Osteoblast (primary cell): ENCODE measurements around the gene CD47. TPM values are rescaled to one million over a fixed set of nuclear protein-coding genes. Genes with fewer than 3 reads are reported as not detected.
A peak's percentile ranks its signal among the peaks of the same experiment; 100 is the strongest.

Source experiments
- DNase-seq: peaks from one replicate; pipeline ENCODE4 v3.0.0; 2011; ENCODE audit warnings: low spot score, mixed read lengths; ENCODE audit not compliant: insufficient read length; ENCODE audit errors: missing footprints
- H2AFZ ChIP-seq: 2 replicates; pipeline ENCODE4 v1.6.0; 2011; ENCODE audit warnings: mild to moderate bottlenecking, low read length
- H3K27ac ChIP-seq: 2 replicates; pipeline ENCODE4 v1.5.1; 2011; ENCODE audit warnings: mild to moderate bottlenecking, low read depth, low read length, moderate library complexity
- H3K27me3 ChIP-seq: 2 replicates; pipeline ENCODE4 v1.6.0; 2012; ENCODE audit warnings: mild to moderate bottlenecking, control low read depth, inconsistent platforms, low read length, moderate library complexity; ENCODE audit not compliant: insufficient read depth
- H3K36me3 ChIP-seq: 2 replicates; pipeline ENCODE4 v1.5.1; 2011; ENCODE audit warnings: mild to moderate bottlenecking, low read length, control low read depth, moderate library complexity; ENCODE audit not compliant: insufficient read depth
- H3K4me1 ChIP-seq: 2 replicates; pipeline ENCODE4 v1.5.1; 2011; ENCODE audit warnings: mild to moderate bottlenecking, low read length, control low read depth, moderate library complexity; ENCODE audit not compliant: insufficient read depth
- H3K4me2 ChIP-seq: 2 replicates; pipeline ENCODE4 v1.6.0; 2011; ENCODE audit warnings: mild to moderate bottlenecking, low read length; ENCODE audit not compliant: insufficient read depth
- H3K4me3 ChIP-seq: fragments of 200-600 bp; sonication (generic); 3 replicates; pipeline ENCODE4 v1.5.1; 2012; ENCODE audit warnings: mild to moderate bottlenecking, low read length, inconsistent platforms; ENCODE audit not compliant: insufficient read depth
- H3K79me2 ChIP-seq: 2 replicates; pipeline ENCODE4 v1.6.0; 2012; ENCODE audit warnings: mild to moderate bottlenecking, low read length, control low read depth, inconsistent platforms; ENCODE audit not compliant: insufficient read depth
- H3K9me3 ChIP-seq: 2 replicates; pipeline ENCODE4 v1.5.1; 2011; ENCODE audit warnings: low read depth, low read length, control low read depth
- H4K20me1 ChIP-seq: 2 replicates; pipeline ENCODE4 v1.6.0; 2012; ENCODE audit warnings: mild to moderate bottlenecking, low read length, control low read depth; ENCODE audit not compliant: insufficient read depth
- CTCF ChIP-seq: IDR thresholded peaks from 2 replicates; pipeline ENCODE4 v1.5.1; 2011; ENCODE audit warnings: mild to moderate bottlenecking, low read depth, low read length, moderate library complexity; ENCODE audit errors: extremely low read depth
- total RNA-seq: library from RNA; depleted of rRNA; stranded (reverse); fragments of >200 nt; gene quantifications from 2 replicates; pipeline ENCODE4 v1.2.3, GENCODE V29; 2012

Gene CD47
- total RNA-seq, 1 donor, result 72.7 TPM

GRCh38 chr3:107999215-107999775 is 91.5 kb downstream of the CD47 start:
- no peaks in the 10 kb centered on the region for H3K36me3 ChIP-seq
- H3K9me3 ChIP-seq, result no peaks in the 10 kb centered on the region
- H3K27ac ChIP-seq, result no peak overlapping the region
- no peak overlapping the region for H2AFZ ChIP-seq
- peaks cover 4% of the 10 kb centered on the region for H3K27me3 ChIP-seq
- H3K4me3 ChIP-seq, result no peak overlapping the region
- no peaks in the 10 kb centered on the region for H3K79me2 ChIP-seq
- no peaks in the 10 kb centered on the region for H4K20me1 ChIP-seq
- peak; percentile 81 for DNase-seq
- H3K4me2 ChIP-seq, result no peak overlapping the region
- TF ChIP-seq CTCF, result no peak
- no peaks in the 10 kb centered on the region for H3K4me1 ChIP-seq

DNA sequence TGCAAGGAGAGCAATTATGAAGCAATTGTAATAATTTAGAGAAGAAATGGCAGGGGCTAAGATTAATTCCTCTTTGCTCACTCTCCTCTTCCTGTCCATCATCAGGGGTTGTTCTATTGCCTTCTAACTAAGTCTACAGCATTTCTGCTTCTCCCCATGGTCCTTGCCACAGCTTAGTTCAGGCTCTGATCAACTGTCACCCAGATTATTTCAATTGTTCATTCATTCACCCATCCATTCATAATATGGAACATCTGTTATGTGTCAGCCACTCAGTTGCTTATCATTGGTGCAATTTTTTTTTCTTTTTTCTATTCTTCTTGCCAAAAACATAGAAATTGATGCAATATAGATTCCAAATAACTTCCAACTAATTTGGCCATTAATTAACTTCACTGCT is 93.2 kb downstream of the CD47 start:
- H3K4me2 ChIP-seq, result no peak overlapping the region
- H3K4me3 ChIP-seq, result no peak overlapping the region
- H3K27ac ChIP-seq, result no peak overlapping the region
- DNase-seq, result no peak
- TF ChIP-seq CTCF, result no peak
- no peaks in the 10 kb centered on the region for H3K9me3 ChIP-seq
- H2AFZ ChIP-seq, result no peak overlapping the region
- H3K4me1 ChIP-seq, result peaks cover 14% of the 10 kb centered on the region
- H3K36me3 ChIP-seq, result no peaks in the 10 kb centered on the region
- H4K20me1 ChIP-seq, result no peaks in the 10 kb centered on the region
- H3K79me2 ChIP-seq, result no peaks in the 10 kb centered on the region
- H3K27me3 ChIP-seq, result peaks cover under 1% of the 10 kb centered on the region

GRCh38 chr3:107995823-107996222 is 95.0 kb downstream of the CD47 start:
- Histone ChIP-seq H3K9me3 (no peaks in the 10 kb centered on the region), H3K79me2 (no peaks in the 10 kb centered on the region), H3K4me1 (peaks cover 14% of the 10 kb centered on the region), H3K27me3 (no peaks in the 10 kb centered on the region), H3K4me2 (no peak overlapping the region), H3K4me3 (no peak overlapping the region), H3K27ac (no peak overlapping the region), H4K20me1 (no peaks in the 10 kb centered on the region), H3K36me3 (no peaks in the 10 kb centered on the region), H2AFZ (no peak overlapping the region)
- no peak for DNase-seq
- TF ChIP-seq CTCF, result no peak

DNA sequence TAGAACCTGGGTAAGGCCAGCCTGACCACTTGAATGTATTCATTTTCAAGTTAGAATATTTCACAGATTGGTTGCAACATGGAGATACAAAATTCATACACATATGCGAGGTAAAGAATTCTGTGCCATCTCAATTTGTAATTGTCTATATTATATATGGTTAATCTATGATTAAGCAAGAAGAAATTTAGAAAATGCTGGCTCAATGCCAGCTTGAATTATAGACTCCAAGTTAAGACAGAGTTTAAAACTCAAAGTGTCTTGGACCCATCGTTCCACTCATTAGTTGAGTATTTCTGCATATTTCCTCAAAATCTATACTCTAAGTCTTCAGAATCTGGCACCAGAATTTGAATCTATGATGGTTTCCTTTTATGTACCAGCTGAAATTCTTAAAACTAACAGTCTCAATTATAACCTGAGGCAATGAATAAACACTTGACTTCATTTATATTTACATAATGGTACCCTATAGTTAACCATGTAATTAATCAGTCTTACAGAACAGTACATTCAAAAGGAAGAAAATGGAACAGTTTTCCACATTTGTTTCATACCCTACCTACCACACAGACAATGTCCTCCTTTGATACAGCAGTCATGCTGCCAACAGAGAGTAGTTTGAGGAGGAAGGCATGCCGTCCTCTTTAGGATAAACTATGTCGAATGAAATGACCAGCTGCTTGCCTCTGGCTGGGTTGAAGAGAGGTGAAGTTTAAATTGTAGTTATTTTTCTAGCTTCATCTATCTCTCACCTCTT is 95.7 kb downstream of the CD47 start:
- H3K27ac ChIP-seq, result no peak overlapping the region
- H3K9me3 ChIP-seq, result no peaks in the 10 kb centered on the region
- H3K79me2 ChIP-seq, result no peaks in the 10 kb centered on the region
- no peak overlapping the region for H2AFZ ChIP-seq
- no peak overlapping the region for H3K4me3 ChIP-seq
- no peaks in the 10 kb centered on the region for H4K20me1 ChIP-seq
- no peak for DNase-seq
- H3K36me3 ChIP-seq, result no peaks in the 10 kb centered on the region
- no peaks in the 10 kb centered on the region for H3K27me3 ChIP-seq
- no peak overlapping the region for H3K4me2 ChIP-seq
- H3K4me1 ChIP-seq, result peaks cover 14% of the 10 kb centered on the region
- no peak for TF ChIP-seq CTCF
